K562 treated with DMSO at 1 percent for 12 hours (cell line): Measurements from ENCODE around the gene P2RX2. TPM values are rescaled to one million over a fixed set of nuclear protein-coding genes. Genes with fewer than 3 reads are reported as not detected.

Experiments
- total RNA-seq: library from RNA; unstranded; fragments of 300-600 nt; gene quantifications from 2 replicates; pipeline ENCODE4 v1.2.3, GENCODE V29; 2022; ENCODE audit not compliant: insufficient read depth

Gene P2RX2
- total RNA-seq = not detected in 2 replicates

DNA sequence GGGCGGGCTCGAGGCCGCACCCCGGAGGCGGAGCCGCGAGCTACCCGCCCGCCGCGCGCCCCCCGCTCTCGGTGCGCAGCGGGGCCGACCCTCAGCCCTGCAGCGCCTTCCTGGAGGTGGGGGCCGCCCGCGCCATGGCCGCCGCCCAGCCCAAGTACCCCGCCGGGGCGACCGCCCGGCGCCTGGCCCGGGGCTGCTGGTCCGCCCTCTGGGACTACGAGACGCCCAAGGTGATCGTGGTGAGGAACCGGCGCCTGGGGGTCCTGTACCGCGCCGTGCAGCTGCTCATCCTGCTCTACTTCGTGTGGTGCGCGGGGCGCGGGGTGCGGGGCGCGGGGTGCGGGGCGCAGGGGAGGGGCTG lies at the start of gene P2RX2:
P2RX2 (plus strand) TSS at position 94 of the 361 bp plus-strand sequence; CDS start at position 135, 41 bp downstream.

DNA sequence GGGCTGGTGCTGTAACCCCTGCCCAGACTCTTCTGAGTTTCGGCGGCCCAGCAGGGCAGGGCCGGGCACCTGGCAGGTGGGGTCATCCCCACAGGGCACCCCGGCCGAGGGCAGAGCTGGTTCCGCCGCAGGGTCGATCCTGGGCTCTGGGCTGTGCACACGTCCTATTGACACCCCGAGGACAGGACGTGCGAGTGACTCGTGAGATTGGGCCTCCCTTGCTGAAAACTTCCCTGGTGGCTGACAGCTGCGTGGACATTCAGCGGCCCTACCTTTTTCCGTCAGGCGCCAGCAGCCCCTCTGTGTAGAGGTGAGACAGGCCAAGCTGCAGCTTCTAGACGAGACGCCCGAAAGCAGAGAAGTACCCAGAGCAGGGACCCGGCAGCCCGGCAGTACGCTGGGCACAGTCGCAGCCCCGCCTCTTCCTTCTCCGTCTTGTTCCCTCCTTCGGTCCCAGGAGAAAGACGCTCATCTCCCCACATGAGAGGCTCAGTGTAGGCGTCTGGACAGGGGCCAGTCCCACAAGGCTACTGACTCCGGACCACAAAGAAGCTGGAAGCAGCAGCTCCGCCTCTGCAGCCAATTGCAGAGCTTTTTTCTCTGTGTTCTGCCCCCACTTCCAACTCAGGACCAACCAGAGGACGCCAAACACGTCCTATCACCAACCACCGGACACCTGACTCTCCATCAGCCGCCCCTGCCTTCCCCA lies 8.4 kb upstream of the P2RX2 start, which contains the start of gene LRCOL1:
LRCOL1 (minus strand) TSS at position 532 of the 709 bp plus-strand sequence. CDS start 4,331 bp downstream, outside the sequence.

Other genes with a start within 250 kb of the P2RX2 start
- 16.0 and 33.5 TPM in 2 replicates for gene FBRSL1, start 128.6 kb upstream of the P2RX2 start, total RNA-seq
- gene LRCOL1, start 8.2 kb upstream of the P2RX2 start, total RNA-seq = not detected in 2 replicates
- 35.7 and 91.2 TPM in 2 replicates for gene POLE, start 68.6 kb downstream of the P2RX2 start, total RNA-seq
- 59.7 and 65.7 TPM in 2 replicates for gene PXMP2, start 68.8 kb downstream of the P2RX2 start, total RNA-seq
- 24.5 and 32.1 TPM in 2 replicates for gene PGAM5, start 92.1 kb downstream of the P2RX2 start, total RNA-seq
- 23.1 and 50.8 TPM in 2 replicates for gene ANKLE2, start 143.1 kb downstream of the P2RX2 start, total RNA-seq
- 8.9 and 24.8 TPM in 2 replicates for gene GOLGA3, start 210.1 kb downstream of the P2RX2 start, total RNA-seq